ENCODE measurements around the gene SLC9B2. TPM values are rescaled to one million over a fixed set of nuclear protein-coding genes. Genes with fewer than 3 reads are reported as not detected.

Gene SLC9B2
- total RNA-seq, 1 experiment from 2014 or later, result 2.0 TPM

GRCh38 chr4:103026868-103027267, 49.7 kb downstream of the SLC9B2 start:
- Histone ChIP-seq H3K36me3 (ENCODE audit: low read depth) (no peaks in the 10 kb centered on the region), H3K4me2 (no peak overlapping the region), H3K27me3 (ENCODE audit: insufficient read depth, low read depth) (no peaks in the 10 kb centered on the region), H3F3A (ENCODE audit: insufficient read depth, low read depth) (no peaks in the 10 kb centered on the region), H3K9me2 (ENCODE audit: insufficient read depth) (no peaks in the 10 kb centered on the region), H3K4me1 (replicated peaks; ENCODE audit: insufficient read depth) (no peaks in the 10 kb centered on the region), H2AFZ (no peak overlapping the region), H4K20me1 (ENCODE audit: insufficient read depth) (no peaks in the 10 kb centered on the region), H3K27ac (no peak overlapping the region), H3K79me2 (ENCODE audit: low read depth) (no peaks in the 10 kb centered on the region), H3K4me3 (no peak overlapping the region), H3K9me3 (ENCODE audit: insufficient read depth, low read depth) (no peaks in the 10 kb centered on the region)
- POLR2A ChIA-PET (ENCODE audit: unreplicated experiment), result no interaction called here
- no peak for DNase-seq
- CTCF ChIA-PET, result no interaction called here
- intact Hi-C loops (cut with micrococcal nuclease; ENCODE audit: unreplicated experiment), result no loop called here
- TF ChIP-seq EZH2 (IDR thresholded peaks at IDR 0.05; ENCODE audit: low read depth) (no peak), CTCF (conservative IDR thresholded peaks at IDR 0.05) (no peak)
- no TSS peak for BruUV-seq (replicated peaks)

- H3K9me3 ChIP-seq (ENCODE audit: insufficient read depth, low read depth), result no peaks in the 10 kb centered on the region
- H2AFZ ChIP-seq, result no peak overlapping the region
- no peak overlapping the region for H3K4me3 ChIP-seq
- H4K20me1 ChIP-seq (ENCODE audit: insufficient read depth), result no peaks in the 10 kb centered on the region
- no peaks in the 10 kb centered on the region for H3K27me3 ChIP-seq (ENCODE audit: insufficient read depth, low read depth)
- no peak for DNase-seq
- TF ChIP-seq EZH2 (IDR thresholded peaks at IDR 0.05; ENCODE audit: low read depth) (no peak), CTCF (conservative IDR thresholded peaks at IDR 0.05) (no peak)
- no peaks in the 10 kb centered on the region for H3F3A ChIP-seq (ENCODE audit: insufficient read depth, low read depth)
- H3K27ac ChIP-seq, result no peak overlapping the region
- ChIA-PET CTCF (no interaction called here), POLR2A (ENCODE audit: unreplicated experiment) (no interaction called here)
- no TSS peak for BruUV-seq (replicated peaks)
- intact Hi-C loops (cut with micrococcal nuclease; ENCODE audit: unreplicated experiment), result no loop called here
- no peaks in the 10 kb centered on the region for H3K4me1 ChIP-seq (replicated peaks; ENCODE audit: insufficient read depth)
- no peaks in the 10 kb centered on the region for H3K36me3 ChIP-seq (ENCODE audit: low read depth)
- no peaks in the 10 kb centered on the region for H3K9me2 ChIP-seq (ENCODE audit: insufficient read depth)
- no peak overlapping the region for H3K4me2 ChIP-seq
- no peaks in the 10 kb centered on the region for H3K79me2 ChIP-seq (ENCODE audit: low read depth)
These were observed 51.6 kb downstream of the SLC9B2 start for GRCh38 chr4:103024996-103025395.

- no peak overlapping the region for H3K4me2 ChIP-seq
- peaks cover 10% of the 10 kb centered on the region; the same call in 1 of the 2 replicates for H3K4me1 ChIP-seq (replicated peaks; ENCODE audit: insufficient read depth)
- ChIA-PET POLR2A (ENCODE audit: unreplicated experiment) (no interaction called here), CTCF (no interaction called here)
- no peak for DNase-seq
- BruUV-seq (replicated peaks), result no TSS peak
- H4K20me1 ChIP-seq (ENCODE audit: insufficient read depth), result no peaks in the 10 kb centered on the region
- peaks cover 10% of the 10 kb centered on the region for H3F3A ChIP-seq (ENCODE audit: insufficient read depth, low read depth)
- no peaks in the 10 kb centered on the region for H3K9me3 ChIP-seq (ENCODE audit: insufficient read depth, low read depth)
- no peak overlapping the region for H2AFZ ChIP-seq
- no peaks in the 10 kb centered on the region for H3K27me3 ChIP-seq (ENCODE audit: insufficient read depth, low read depth)
- no peaks in the 10 kb centered on the region for H3K9me2 ChIP-seq (ENCODE audit: insufficient read depth)
- H3K27ac ChIP-seq, result no peak overlapping the region
- H3K79me2 ChIP-seq (ENCODE audit: low read depth), result no peaks in the 10 kb centered on the region
- no peak for TF ChIP-seq CTCF (conservative IDR thresholded peaks at IDR 0.05)
- TF ChIP-seq EZH2 (IDR thresholded peaks at IDR 0.05; ENCODE audit: low read depth), result no peak
- no peak overlapping the region for H3K4me3 ChIP-seq
- no peaks in the 10 kb centered on the region for H3K36me3 ChIP-seq (ENCODE audit: low read depth)
- intact Hi-C loops (cut with micrococcal nuclease; ENCODE audit: unreplicated experiment), result no loop called here
These were observed 55.4 kb downstream of the SLC9B2 start for GRCh38 chr4:103021120-103021519.

Measured in PC-9 (cell line).